CD14-positive monocyte (primary cell): ENCODE measurements around the gene EFCC1. TPM values are rescaled to one million over a fixed set of nuclear protein-coding genes. Genes with fewer than 3 reads are reported as not detected.

Source experiments
- DNase-seq, 3 donors: peaks; one replicate each; pipeline ENCODE4 v3.0.0-alpha.2; 2011 to 2022
- H2AFZ ChIP-seq: 2 replicates; pipeline ENCODE4 v1.6.0; 2012; ENCODE audit warnings: mild to moderate bottlenecking, low read depth, low read length, inconsistent platforms; ENCODE audit not compliant: insufficient read depth, poor library complexity, severe bottlenecking
- H3K27ac ChIP-seq, 2 donors: 1 replicate in 1 of 2; 2 replicates in 1 of 2; pipeline ENCODE4 v1.5.1; 2012 to 2013; ENCODE audit warnings: low read length in 2 of 2, control low read depth in 1 of 2, inconsistent platforms in 1 of 2, low read depth in 1 of 2, mild to moderate bottlenecking in 1 of 2
- H3K27me3 ChIP-seq, 2 donors: one replicate each; pipeline versions ENCODE4 v1.6.0 to v1.6.1; 2011 to 2013; ENCODE audit warnings: low read length in 2 of 2; ENCODE audit not compliant: control insufficient read depth in 2 of 2, insufficient read depth in 2 of 2
- H3K36me3 ChIP-seq, 2 donors: replicated peaks in 1 of 2; 1 replicate in 1 of 2; 2 replicates in 1 of 2; pipeline versions ENCODE4 v1.5.1 to v1.6.1; 2012 to 2013; ENCODE audit warnings: low read length in 2 of 2, control low read depth in 1 of 2, inconsistent platforms in 1 of 2, mild to moderate bottlenecking in 1 of 2; ENCODE audit not compliant: insufficient read depth in 2 of 2, control insufficient read depth in 1 of 2
- H3K4me1 ChIP-seq, 2 donors: 1 replicate in 1 of 2; 2 replicates in 1 of 2; pipeline versions ENCODE4 v1.5.1 to v1.6.1; 2012 to 2013; ENCODE audit warnings: low read length in 2 of 2, control low read depth in 1 of 2, inconsistent platforms in 1 of 2, mild to moderate bottlenecking in 1 of 2, moderate library complexity in 1 of 2; ENCODE audit not compliant: insufficient read depth in 2 of 2, control insufficient read depth in 1 of 2
- H3K4me2 ChIP-seq: replicated peaks from 2 replicates; pipeline ENCODE3; 2012; ENCODE audit warnings: low read length, moderate library complexity, mild to moderate bottlenecking; ENCODE audit not compliant: poor library complexity, severe bottlenecking; ENCODE audit errors: extremely low read depth
- H3K4me3 ChIP-seq, 3 experiments: fragments of 200-600 bp in 1 of 3; sonication (generic) in 1 of 3; replicated peaks in 1 of 3; 1 replicate in 2 of 3; 2 replicates in 1 of 3; pipeline ENCODE4 v1.5.1; 2011 to 2013; ENCODE audit warnings: low read length in 3 of 3, mild to moderate bottlenecking in 3 of 3, control low read depth in 2 of 3, low read depth in 2 of 3, inconsistent platforms in 1 of 3, moderate library complexity in 1 of 3
- H3K79me2 ChIP-seq: 2 replicates; pipeline ENCODE4 v1.6.0; 2012; ENCODE audit warnings: mild to moderate bottlenecking, control low read depth, inconsistent platforms, low read length, moderate library complexity; ENCODE audit not compliant: insufficient read depth
- H3K9ac ChIP-seq: 2 replicates; pipeline ENCODE4 v1.6.0; 2017; ENCODE audit warnings: low read length, mild to moderate bottlenecking; ENCODE audit not compliant: insufficient read depth, poor library complexity, severe bottlenecking
- H3K9me3 ChIP-seq, 2 donors: replicated peaks in 1 of 2; 1 replicate in 1 of 2; 2 replicates in 1 of 2; pipeline versions ENCODE4 v1.5.1 to v1.6.1; 2012 to 2013; ENCODE audit warnings: low read length in 2 of 2, control low read depth in 1 of 2; ENCODE audit not compliant: control insufficient read depth in 1 of 2, insufficient read depth in 1 of 2
- H4K20me1 ChIP-seq: 2 replicates; pipeline ENCODE4 v1.6.0; 2012; ENCODE audit warnings: mild to moderate bottlenecking, low read length, control low read depth, moderate library complexity; ENCODE audit not compliant: insufficient read depth
- H3K27ac Mint-ChIP-seq, 7 donors: one replicate each; pipeline ENCODE4 v1.8.0; 2020; ENCODE audit warnings: mild to moderate bottlenecking in 7 of 7, mixed read lengths in 7 of 7, moderate library complexity in 6 of 7, inconsistent platforms in 2 of 7
- H3K27me3 Mint-ChIP-seq, 3 donors: one replicate each; pipeline ENCODE4 v1.8.0; 2021 to 2022; ENCODE audit warnings: low read depth in 3 of 3, mild to moderate bottlenecking in 3 of 3, mixed read lengths in 3 of 3, moderate library complexity in 3 of 3, inconsistent platforms in 1 of 3
- H3K36me3 Mint-ChIP-seq, 2 donors: one replicate each; pipeline ENCODE4 v1.8.0; 2020; ENCODE audit warnings: mixed read lengths in 2 of 2, inconsistent platforms in 1 of 2, mild to moderate bottlenecking in 1 of 2
- H3K4me1 Mint-ChIP-seq: one replicate; pipeline ENCODE4 v1.8.0; 2020; ENCODE audit warnings: mild to moderate bottlenecking, mixed read lengths
- H3K4me3 Mint-ChIP-seq, 2 donors: one replicate each; pipeline ENCODE4 v1.8.0; 2020; ENCODE audit warnings: mild to moderate bottlenecking in 2 of 2, mixed read lengths in 2 of 2, moderate library complexity in 1 of 2
- H3K9me3 Mint-ChIP-seq, 7 donors: one replicate each; pipeline ENCODE4 v1.8.0; 2020 to 2022; ENCODE audit warnings: mixed read lengths in 7 of 7, mild to moderate bottlenecking in 6 of 7, moderate library complexity in 6 of 7, inconsistent platforms in 2 of 7
- WGBS: methylation state at CpG from one replicate; pipeline ENCODE4 v1.1.5; 2013; ENCODE audit warnings: missing lambda C conversion rate; ENCODE audit not compliant: insufficient coverage; 5-methylcytosine and 5-hydroxymethylcytosine counted together
- intact Hi-C, 2 donors: fragments of 100-400 bp; cut with micrococcal nuclease; formaldehyde crosslinking; loops; one replicate each; pipeline versions ENCODE4 v1.15.0 to v1.15.1; 2023
- polyA plus RNA-seq, 3 donors: library from polyadenylated mRNA; depleted of rRNA in 1 of 3; unstranded in 2 of 3; stranded (reverse) in 1 of 3; fragments of 300-500 nt in 2 of 3; fragments of >200 nt in 1 of 3; fragmentation: Illumina TruSeq in 2 of 3; gene quantifications; 1 replicate in 2 of 3; 2 replicates in 1 of 3; pipeline ENCODE4 v1.2.3, GENCODE V29; 2012 to 2021
- TF ChIP-seq, protein P1 (sequence below): fragments of 200-600 bp; IDR thresholded peaks from one replicate; pipeline ENCODE4 v1.8.0; 2022; ENCODE audit warnings: antibody characterized with exemption, mild to moderate bottlenecking

Gene EFCC1
- polyA plus RNA-seq, 3 donors: 0.11 to 0.15 TPM; not detected in 1

DNA sequence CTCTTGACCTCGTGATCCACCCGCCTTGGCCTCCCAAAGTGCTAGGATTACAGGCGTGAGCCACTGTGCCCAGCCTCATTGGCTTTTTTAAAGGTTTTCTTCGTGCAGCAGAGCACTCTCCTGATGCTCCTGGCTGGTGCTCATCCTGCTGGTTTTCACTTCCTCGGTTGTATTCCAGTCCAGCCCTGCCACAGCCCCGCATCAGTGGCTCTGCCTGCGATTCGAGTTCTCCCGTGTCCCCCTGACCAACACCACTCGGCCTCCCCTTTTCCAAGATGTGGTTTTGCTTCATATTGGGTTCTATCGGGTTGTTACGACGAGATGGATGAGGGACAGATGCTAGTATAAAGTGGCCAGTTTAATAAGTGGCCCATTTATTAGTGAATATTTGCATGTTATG, 27.8 kb downstream of the EFCC1 start:
- H3K27ac ChIP-seq: no peak overlapping the region
- no peak overlapping the region for H2AFZ ChIP-seq
- H3K9ac ChIP-seq: no peak overlapping the region
- H3K4me2 ChIP-seq: no peak overlapping the region
- Mint-ChIP-seq H3K4me3 (peak overlapping the region in 1 of 2 donors; percentile 15), H3K36me3 (no peaks in the 10 kb centered on the region), H3K4me1 (peaks cover 9% of the 10 kb centered on the region), H3K27me3 (peaks cover 5 to 14% (median 7%) of the 10 kb centered on the region in 3 donors), H3K27ac (peak overlapping the region in 1 of 7 donors; percentile 19), H3K9me3 (peaks cover 0 to 8% (median 3%) of the 10 kb centered on the region in 7 donors)
- intact Hi-C loops: no loop called here
- H3K36me3 ChIP-seq: no peaks in the 10 kb centered on the region
- 96% methylated on average over 8 of the region's 13 CpGs for WGBS
- no peaks in the 10 kb centered on the region for H4K20me1 ChIP-seq
- peaks cover 0 to 6% of the 10 kb centered on the region in 2 donors for H3K9me3 ChIP-seq
- TF ChIP-seq, protein P1, sequence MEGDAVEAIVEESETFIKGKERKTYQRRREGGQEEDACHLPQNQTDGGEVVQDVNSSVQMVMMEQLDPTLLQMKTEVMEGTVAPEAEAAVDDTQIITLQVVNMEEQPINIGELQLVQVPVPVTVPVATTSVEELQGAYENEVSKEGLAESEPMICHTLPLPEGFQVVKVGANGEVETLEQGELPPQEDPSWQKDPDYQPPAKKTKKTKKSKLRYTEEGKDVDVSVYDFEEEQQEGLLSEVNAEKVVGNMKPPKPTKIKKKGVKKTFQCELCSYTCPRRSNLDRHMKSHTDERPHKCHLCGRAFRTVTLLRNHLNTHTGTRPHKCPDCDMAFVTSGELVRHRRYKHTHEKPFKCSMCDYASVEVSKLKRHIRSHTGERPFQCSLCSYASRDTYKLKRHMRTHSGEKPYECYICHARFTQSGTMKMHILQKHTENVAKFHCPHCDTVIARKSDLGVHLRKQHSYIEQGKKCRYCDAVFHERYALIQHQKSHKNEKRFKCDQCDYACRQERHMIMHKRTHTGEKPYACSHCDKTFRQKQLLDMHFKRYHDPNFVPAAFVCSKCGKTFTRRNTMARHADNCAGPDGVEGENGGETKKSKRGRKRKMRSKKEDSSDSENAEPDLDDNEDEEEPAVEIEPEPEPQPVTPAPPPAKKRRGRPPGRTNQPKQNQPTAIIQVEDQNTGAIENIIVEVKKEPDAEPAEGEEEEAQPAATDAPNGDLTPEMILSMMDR: no peak
- H3K4me3 ChIP-seq: no peak overlapping the region
- no peak for DNase-seq
- H3K4me1 ChIP-seq: peaks cover 11 to 13% of the 10 kb centered on the region in 2 donors
- H3K79me2 ChIP-seq: no peaks in the 10 kb centered on the region
- H3K27me3 ChIP-seq: peaks cover 0 to 6% of the 10 kb centered on the region in 2 donors

DNA sequence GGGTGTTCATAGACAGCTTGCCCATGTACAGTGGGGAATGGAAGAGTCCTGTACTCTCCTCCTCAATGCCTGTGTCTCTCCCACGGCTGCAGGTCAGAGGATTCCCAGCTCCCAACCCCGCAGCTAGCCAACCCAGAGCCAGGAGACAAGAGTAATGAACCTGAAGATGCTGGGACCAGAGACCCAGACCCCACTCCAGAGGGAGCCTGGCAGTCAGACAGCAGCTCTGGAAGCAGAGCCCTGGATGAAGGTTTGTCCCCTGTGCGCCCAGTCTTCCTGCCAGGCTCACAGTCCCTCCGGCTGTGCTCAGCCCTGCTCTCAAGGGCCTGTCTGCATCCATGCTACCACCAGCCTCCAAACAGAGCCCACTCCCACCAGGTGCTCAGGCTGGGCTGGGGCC, 29.5 kb downstream of the EFCC1 start:
- peak overlapping the region in 1 of 7 donors; percentile 50 for H3K27ac Mint-ChIP-seq
- no peaks in the 10 kb centered on the region for H3K36me3 Mint-ChIP-seq
- TF ChIP-seq, protein P1: no peak
- peaks cover 0 to 6% of the 10 kb centered on the region in 2 donors for H3K27me3 ChIP-seq
- no peak for DNase-seq
- no peaks in the 10 kb centered on the region for H4K20me1 ChIP-seq
- WGBS: 100% methylated on average over 4 of the region's 4 CpGs
- H3K4me3 ChIP-seq: no peak overlapping the region
- no peak overlapping the region for H2AFZ ChIP-seq
- no peaks in the 10 kb centered on the region for H3K36me3 ChIP-seq
- H3K27me3 Mint-ChIP-seq: peaks cover 3 to 9% (median 5%) of the 10 kb centered on the region in 3 donors
- no peak overlapping the region for H3K9ac ChIP-seq
- H3K4me1 Mint-ChIP-seq: peaks cover 9% of the 10 kb centered on the region
- no peak overlapping the region for H3K4me2 ChIP-seq
- H3K9me3 Mint-ChIP-seq: peaks cover 0 to 8% (median 3%) of the 10 kb centered on the region in 7 donors
- peaks cover 11 to 13% of the 10 kb centered on the region in 2 donors for H3K4me1 ChIP-seq
- H3K9me3 ChIP-seq: peaks cover 0 to 6% of the 10 kb centered on the region in 2 donors
- intact Hi-C loops: no loop called here
- H3K79me2 ChIP-seq: no peaks in the 10 kb centered on the region
- no peak overlapping the region for H3K4me3 Mint-ChIP-seq
- H3K27ac ChIP-seq: no peak overlapping the region
